Astrocyte of the spinal cord (primary cell): ENCODE measurements around the gene PRND.
"Not testable (repeated sequence)": the region's sequence is repeated elsewhere in the genome, so short reads cannot be mapped to it uniquely, and the experiment has no call there.

Source experiments
- DNase-seq: peaks from one replicate; pipeline ENCODE4 v3.0.0; 2011; ENCODE audit warnings: low read depth, low spot score
- H3K4me3 ChIP-seq: 2 replicates; pipeline ENCODE4 v1.5.1; 2011; ENCODE audit warnings: low read depth, mild to moderate bottlenecking, low read length, moderate library complexity
- in situ Hi-C: cut with HindIII; loops from 2 replicates; pipeline ENCODE4 v1.10.0; 2017; ENCODE audit warnings: low sequenced_read_pairs
- TF ChIP-seq, protein P1 (sequence below): IDR thresholded peaks from 2 replicates; pipeline ENCODE4 v1.5.1; 2012; ENCODE audit warnings: low read depth, mild to moderate bottlenecking, low read length, inconsistent platforms

The PRND gene

DNA sequence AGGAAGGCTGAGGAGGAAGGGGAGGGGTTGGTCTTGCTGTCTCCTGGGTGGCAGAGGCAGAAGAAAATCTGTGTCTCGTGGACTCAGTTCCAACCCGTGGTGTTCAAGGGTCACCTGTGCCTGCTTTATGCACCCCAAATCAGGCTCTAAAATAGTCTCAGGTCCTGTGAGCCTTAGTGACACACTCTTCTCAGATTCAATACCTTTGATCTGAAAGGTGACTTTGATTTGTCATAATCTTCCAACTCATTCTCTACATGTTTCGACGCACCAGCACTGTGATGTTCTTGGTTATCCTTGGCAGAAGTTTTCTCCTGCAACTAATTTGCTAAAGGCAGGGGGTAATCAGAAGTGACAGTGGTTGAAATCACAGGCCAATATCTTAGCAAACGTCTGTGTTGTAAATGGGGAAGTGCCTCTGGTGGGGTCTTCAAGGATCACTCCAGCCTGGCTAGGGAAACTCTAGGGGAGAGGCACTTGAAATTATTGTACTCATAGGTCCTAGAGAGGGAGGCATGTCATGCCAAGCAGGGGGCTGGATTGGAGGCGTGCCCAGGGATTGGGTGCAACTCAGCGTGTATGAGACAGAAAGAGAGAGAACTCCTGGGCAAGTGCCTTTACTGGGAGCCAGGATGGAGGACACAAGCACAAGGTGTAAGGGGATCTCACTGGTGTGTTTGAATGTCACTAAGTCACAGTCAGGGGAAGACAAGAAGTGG, 19.0 kb upstream of the PRND start:
- in situ Hi-C loops = no loop called here
- DNase-seq = no peak
- TF ChIP-seq, protein P1, sequence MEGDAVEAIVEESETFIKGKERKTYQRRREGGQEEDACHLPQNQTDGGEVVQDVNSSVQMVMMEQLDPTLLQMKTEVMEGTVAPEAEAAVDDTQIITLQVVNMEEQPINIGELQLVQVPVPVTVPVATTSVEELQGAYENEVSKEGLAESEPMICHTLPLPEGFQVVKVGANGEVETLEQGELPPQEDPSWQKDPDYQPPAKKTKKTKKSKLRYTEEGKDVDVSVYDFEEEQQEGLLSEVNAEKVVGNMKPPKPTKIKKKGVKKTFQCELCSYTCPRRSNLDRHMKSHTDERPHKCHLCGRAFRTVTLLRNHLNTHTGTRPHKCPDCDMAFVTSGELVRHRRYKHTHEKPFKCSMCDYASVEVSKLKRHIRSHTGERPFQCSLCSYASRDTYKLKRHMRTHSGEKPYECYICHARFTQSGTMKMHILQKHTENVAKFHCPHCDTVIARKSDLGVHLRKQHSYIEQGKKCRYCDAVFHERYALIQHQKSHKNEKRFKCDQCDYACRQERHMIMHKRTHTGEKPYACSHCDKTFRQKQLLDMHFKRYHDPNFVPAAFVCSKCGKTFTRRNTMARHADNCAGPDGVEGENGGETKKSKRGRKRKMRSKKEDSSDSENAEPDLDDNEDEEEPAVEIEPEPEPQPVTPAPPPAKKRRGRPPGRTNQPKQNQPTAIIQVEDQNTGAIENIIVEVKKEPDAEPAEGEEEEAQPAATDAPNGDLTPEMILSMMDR = no peak
- no peak overlapping the region for H3K4me3 ChIP-seq

DNA sequence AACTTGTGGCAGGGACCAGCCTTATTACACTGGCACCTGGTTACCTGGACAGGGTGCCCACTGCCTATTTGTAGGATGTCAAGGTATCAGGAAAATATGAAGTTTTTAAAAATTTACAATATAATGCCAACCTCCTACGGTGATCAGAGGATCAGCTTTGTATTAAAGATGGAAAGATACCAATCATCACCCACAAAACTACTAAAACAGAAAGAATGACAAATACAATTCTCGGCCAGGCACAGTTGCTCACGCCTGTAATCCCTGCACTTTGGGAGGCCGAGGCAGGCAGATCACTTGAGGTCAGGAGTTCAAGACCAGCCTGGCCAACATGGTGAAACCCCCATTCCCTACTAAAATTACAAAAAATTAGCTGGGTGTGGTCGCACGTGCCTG, 18.4 kb upstream of the PRND start:
- no peak for DNase-seq
- in situ Hi-C loops = no loop called here
- TF ChIP-seq, protein P1 = no peak
- no peak overlapping the region for H3K4me3 ChIP-seq

DNA sequence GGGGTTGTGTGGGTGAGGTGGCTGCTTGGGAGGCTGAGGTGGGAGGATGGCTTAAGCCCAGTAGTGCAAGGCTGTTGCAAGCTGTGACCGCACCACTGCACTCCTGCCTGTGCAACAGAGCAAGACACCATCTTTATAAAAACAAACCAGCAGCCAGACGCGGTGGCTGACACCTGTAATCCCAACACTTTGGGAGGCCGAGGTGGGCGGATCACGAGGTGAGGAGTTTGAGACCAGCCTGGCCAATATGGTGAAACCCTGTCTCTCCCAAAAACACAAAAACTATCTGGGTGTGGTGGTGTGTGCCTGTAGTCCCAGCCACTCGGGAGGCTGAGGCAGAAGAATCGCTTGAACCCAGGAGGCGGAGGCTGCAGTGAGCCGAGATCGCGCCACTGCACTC, 14.8 kb upstream of the PRND start:
- H3K4me3 ChIP-seq, in situ Hi-C loops, DNase-seq: not testable (repeated sequence)

DNA sequence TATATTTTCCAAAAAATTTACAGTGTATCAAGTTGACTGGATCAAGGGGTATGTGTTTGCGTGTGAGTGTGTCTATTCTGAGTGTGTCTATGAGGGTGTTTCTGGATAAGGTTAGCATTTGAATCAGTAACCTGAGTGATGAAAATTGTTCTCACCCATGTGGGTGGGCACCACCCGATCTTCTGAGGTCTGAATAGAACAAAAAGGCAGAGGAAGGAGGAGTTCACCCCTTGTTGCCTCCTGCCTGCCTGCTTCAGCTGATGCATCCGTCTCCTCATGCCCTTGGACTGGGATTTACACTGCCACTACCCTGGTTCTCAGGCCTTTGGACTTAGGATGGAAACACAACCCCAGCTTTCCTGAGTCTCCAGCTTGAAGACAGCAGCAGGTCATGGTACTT, 13.7 kb upstream of the PRND start:
- TF ChIP-seq, protein P1 = no peak
- no peak overlapping the region for H3K4me3 ChIP-seq
- no peak for DNase-seq
- in situ Hi-C loops = no loop called here

DNA sequence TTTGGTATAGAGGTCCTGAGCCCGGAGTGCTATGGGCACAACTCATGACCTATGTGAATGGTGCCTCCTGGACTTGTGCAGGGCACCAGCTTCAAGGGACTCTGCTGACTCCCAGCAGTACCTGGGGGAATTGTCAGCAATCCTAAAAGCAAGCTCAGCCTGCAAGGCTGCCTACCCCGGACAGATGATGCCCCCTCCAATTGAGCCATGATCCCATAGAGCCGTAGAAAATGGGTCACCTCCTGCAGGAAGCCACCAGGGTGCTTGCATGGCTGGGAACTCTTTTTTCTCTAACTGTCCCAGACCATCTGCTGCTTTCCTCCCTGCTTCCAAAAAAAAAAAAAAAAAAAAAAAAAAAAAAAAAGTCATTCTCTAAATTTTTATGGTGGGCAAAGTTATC, 12.9 kb upstream of the PRND start:
- TF ChIP-seq, protein P1 = no peak
- no peak for DNase-seq
- H3K4me3 ChIP-seq = no peak overlapping the region
- in situ Hi-C loops = no loop called here

DNA sequence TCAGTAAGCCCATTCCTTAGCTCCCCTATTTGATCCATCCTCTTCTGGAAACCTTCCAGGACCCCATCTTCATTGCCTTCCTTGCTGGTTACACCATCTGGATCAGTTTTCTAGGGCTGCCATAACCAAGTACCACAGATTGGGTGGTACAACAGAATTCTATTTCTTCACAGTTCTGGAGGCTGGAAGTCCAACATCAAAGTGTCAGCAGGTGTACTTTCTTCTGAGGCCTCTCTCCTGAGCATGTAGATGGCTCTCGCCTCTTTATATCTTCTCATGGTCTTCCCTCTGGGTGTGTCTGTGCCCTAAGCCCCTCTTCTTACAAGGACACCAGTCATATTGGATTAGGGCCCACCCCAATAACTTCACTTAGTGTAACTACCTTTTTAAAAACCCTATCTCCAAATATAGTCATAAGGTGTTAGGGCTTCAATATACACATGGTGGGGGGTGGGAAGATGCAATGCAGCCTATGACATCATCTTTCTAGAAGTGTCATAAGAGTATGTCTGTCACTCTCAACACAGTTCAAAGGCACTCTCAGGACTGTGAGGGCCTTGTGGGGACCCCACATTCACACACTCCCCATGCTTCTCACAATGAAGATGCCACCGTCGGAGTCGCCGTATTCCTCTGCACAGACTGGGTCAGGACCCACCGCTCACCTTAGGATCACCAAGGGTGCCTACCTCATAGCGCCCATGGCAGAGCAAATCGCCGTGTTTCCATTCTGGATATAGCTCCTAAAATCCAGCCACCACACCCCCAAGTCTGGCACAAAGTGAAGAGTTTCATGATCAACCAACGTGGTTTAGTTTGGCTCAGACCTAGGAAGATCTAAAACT, 12.2 kb upstream of the PRND start:
- DNase-seq = no peak
- in situ Hi-C loops = no loop called here
- no peak overlapping the region for H3K4me3 ChIP-seq
- TF ChIP-seq, protein P1 = no peak

DNA sequence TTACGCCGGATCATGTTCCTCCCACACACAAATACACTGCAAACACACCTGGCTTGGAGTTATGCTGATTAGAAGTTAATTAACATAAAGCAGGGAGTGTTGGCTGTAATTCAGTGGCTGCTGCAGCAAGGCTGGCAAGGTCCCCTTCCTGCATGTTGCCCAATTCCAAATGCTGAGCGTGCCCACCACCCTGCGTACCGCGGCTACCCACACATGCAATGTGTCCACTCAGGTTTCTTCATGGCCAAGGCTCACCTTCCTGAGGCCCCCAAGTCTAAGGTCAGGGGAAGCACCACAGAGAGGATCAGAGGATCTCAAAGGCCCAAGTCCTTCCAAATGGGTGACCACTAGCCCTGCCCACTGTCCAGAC, 11.6 kb upstream of the PRND start:
- DNase-seq = no peak
- H3K4me3 ChIP-seq = no peak overlapping the region
- TF ChIP-seq, protein P1 = no peak
- in situ Hi-C loops = no loop called here
